IPS-NIHi11 (cell line): ENCODE measurements around the gene TNNT3.
A peak's percentile ranks its signal among the peaks of the same experiment; 100 is the strongest.

ENCODE experiments used
- DNase-seq: peaks from one replicate; pipeline ENCODE4 v3.0.0; 2012; ENCODE audit warnings: mixed read lengths, low spot score

Gene TNNT3

DNA sequence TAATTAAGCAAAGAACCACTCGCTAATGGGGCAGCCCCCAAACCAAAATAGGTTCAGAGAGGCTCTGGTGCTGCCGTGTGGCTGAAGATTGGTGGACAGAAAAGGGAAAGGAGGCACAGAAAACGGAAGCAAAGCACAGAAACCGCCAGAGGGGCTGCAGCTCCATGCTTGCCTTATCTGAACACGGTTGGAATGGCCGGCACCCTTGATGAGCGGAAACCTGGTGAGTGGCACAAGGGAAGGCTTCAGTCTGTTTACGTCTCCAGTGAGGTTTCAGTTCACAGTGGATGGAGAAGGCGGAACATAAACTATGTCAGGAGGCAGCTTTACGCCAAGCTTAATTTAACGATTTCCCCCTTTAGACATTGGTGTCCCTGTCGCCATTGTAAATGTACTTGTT is 22.6 kb upstream of the TNNT3 start:
- no peak for DNase-seq

DNA sequence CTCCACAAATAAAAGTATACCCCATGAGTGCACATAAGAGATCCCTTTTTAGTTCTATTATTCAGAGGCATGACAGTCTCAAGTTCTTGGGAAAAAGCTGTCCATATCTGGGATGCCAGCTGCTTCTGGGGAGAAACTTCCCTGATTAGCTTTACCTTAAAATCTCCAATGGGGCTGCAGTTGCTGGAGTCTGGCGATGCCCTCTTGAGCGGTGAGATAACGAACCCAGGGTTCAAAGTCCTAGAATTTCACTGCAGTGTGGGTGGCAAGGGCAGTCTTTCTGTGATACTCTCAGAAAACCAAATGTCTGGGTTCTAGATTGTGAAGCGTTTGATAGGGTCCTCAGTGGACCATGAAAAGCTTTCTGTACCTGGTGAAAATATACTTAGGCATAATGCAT is 20.4 kb upstream of the TNNT3 start:
- no peak for DNase-seq

DNA sequence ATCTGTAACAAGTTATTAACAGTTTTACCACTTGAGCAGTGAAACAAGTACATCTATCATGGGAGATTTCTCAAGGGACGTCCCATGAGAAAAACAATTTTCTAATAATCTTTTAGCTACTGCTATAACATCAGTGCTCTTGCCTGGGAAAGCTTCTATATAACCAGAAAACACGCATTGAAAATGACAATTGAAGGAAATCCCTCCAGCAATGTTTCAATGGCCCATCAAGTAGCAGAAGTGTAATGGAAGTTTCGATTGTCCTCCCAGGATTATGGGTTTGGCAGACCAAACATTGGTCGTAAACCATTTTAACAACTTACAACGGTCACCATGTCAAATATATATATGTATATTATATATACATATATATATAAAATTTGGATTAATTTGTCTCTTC is 19.8 kb upstream of the TNNT3 start:
- no peak for DNase-seq

DNA sequence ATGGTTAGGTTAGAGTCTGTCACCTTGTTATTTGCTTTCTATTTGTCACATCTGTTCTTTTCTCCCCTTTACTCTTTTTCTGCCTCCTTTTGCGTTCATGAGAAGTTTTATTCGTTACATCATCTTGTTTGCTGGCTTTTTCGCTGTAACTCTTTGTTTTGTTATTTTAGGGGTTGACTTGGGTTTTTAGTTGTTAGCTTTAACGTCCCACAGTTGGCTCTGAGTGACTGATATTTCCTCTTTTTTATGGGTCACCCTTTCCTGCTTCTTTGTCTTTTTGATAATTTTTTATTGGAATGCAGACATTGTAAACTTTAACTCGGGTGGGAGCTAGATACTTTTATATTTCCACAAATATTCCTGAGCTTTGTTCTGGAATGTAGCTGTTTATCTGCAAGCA is 13.3 kb upstream of the TNNT3 start:
- DNase-seq, result no peak

DNA sequence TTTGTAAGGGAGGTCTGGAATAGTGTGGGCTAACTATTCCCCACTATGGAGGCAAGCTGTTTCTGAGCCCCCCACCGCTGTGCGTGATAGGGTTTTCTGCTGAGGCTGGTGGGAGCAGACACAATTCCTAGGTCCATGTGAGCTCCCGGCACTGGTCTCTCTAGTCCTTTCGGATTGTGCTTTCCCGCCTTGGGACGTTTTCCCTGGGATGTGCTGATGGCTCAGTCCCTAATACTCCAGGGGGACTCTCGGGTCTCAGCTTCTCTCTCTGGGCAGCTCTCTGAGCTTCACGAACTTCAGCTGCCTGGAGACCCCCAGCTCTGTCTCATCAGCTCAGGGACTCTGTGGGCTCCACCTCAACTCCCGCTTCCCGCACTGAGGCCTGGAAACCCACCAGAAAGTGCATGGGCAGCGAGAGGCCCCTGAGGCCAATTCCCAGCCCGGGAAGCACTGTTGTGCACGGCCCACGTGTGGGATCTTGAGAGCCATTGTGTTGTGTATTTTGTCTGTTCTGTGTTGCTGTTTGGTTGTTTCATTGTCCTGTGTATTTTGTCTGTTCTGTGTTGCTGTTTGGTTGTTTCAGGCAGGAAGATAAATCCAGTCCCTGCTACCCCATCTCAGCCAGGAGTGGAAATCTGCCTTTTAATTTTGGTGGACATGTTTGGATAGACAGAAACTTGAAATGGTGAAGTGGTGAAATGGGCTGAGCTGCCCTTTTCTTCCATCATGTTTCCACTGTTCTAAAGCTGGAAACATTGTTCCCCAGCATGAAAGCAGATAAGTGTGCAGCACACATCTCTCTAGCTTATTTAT is 12.7 kb upstream of the TNNT3 start:
- DNase-seq, result peak; percentile 14

DNA sequence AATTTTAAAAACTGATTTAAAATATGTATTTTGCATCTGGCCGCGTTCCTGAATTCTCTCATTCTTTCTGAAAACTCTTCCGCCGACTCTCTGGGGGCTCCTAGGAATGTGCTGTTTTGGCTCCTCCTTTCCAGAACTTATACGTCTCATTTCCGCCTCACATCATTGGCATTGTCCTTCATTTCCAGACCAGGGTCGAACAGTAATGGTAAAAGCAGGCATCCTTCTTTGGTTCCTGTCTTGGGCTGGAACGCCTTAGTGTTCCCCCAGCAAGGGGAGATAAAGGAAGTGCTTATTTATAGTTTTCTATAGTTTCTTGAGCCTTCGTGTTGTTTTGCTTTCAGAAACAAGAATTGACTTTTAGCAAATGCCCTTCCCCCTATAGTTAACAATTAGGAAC is 10.9 kb upstream of the TNNT3 start:
- peak; percentile 13 for DNase-seq

DNA sequence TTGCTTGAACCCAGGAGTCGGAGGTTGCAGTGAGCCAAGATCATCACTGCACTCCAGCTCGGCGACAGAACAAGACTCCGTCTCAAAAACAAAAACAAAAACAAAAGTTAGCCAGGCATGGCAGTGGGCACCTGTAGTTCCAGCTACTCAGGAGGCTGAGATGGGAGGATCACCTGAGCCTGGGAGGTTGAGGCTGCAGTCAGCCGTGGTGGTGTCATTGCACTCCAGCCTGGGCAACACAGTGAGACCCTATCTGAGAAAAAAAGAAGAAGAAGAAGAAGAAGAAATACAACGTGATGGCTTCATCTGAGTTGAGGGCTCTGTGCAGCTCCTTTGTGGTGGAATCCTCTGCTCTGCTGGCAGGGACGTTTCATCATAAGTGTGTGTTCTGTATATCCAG is 10.0 kb upstream of the TNNT3 start:
- DNase-seq, result no peak

DNA sequence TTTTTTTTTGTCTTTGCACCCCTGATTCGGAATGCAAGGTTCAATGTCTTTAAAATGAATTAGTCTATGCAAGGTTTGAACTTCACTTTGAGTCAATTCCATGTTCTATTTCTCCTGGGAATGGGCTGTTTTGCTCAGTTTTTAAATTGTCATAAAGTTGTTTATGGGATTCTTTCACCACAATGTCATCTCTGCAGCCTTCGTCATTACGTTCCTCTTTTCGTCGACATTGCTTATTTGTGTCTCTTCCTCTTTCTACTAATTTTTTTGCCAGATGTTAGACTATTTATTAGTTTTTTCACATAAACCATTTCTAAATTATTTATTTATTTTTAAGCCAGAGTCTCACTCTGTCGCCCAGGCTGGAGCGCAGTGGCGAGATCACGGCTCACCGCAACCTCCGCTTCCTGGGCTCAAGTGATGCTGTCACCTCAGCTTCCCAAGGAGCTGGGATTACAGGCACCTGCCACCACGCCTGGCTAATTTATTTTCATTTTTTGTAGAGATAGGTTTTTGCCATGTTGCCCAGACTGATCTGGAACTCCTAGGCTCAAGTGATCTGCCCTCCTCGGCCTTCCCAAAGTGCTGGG is 7.1 kb upstream of the TNNT3 start:
- DNase-seq, result no peak

DNA sequence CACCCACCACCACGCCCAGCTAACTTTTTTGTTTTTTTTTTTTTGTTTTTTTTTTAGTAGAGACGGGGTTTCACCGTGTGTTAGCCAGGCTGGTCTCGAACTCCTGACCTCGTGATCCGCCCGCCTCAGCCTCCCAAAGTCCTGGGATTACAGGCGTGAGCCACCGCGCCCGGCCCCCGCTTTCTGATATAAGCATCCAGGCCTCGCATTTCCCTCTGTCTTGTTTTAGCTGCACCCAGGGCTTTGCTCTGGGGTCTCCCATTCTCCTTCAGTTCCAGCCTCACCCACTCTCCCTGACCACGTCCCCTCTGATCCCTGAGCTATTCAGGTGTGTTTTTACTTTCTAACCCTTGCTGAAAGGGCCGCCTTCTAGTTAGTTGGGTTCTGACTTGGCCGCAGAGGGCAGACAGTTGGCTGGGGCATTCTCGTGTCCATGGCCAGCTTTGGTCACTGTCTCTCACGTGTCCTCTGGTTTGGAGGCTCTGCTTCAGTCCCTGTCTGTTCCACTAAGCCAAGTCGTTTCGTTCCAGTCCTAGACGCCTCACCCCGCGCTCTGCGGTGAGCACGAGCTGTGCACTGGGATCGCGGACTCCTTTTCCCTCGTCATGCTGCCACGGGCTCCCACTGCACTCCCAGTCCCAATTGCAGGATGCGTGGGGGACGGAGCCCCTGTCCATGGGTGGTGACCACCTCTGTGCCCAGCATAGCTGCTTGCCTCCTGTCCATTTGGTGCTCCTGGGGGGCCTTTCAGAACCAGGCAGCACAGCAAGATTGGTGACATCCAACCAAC is 6.0 kb upstream of the TNNT3 start:
- no peak for DNase-seq

DNA sequence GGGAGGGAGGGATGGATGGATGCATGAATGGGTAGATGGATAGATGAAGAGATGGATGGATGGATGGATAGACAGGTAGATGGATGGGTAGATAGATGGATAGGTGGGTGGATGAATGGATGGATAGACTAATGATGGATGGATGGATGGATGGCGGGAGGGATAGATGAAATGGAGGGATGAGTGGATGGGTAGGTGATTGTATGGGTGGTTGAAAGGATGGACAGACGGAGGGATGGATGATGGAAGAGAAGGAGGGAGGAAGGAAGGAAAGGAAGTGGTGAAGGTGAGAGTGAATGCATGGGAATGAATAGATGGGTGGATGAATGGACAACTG is 3.7 kb upstream of the TNNT3 start:
- DNase-seq, result no peak

DNA sequence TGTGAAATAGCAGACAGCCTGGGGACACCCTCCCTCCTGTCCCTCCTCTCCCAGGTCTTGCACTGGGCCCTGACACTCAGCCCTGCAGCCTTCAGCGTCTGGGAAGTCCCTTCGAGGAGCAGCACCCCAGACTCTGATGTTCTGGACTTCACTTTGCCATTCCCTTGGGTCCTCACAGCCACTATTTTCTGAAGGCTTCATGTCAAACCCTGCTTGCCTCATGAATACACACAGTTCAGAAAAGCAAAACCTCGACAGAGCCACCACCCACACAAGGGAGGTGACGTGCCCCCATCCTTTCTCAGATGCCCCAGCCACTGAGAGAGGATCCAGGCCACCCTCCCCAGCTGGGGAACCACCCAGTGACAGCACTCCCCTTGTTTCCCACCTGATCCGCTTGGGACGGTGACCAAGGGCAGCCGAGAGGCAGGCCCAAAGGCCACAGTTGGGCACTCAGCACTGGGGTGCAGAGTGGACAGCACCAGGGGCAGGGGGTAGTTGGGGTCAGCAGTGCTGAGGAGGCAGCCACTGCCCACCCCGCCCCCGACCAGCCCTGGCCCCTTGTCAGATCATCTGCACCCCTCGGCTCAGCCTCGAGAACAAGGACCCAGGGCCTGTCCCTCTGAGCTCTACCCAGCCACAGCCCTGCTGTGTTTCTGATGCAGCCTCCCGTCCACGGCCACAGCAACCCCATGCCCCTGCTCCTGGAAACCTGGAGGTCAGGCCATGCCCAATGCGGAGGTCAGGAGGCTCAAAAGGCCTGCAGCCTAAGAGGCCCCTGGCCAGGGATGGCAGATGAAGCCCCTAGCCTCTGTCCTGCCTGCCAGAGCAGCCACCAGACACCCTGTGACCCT is 3.1 kb upstream of the TNNT3 start:
- DNase-seq, result no peak

DNA sequence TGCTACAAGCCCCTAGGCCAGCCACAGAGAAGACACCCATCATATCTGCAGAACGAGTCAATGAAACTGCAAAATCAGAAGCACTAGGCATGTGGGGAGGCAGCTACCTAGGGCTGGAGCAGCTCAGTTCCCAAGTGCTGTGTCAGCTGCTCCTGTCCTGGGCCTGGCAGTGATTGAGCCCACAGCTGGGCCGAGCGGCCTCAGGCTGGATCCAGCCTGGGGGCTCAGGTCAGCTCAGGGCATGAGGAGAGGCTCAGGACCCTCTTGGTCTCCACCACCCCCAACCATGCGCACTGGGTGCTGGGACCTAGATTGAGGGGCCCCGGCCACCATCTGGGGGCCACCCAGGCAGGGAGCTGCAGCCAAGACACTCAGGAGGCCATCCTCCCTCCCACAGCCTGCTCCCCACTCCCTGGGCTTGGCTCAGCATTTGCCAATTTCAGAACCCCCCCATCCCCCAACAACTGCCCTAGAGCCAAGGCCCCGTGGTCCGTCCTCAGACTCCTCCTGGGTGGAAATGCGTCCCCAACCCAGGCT is 2.4 kb upstream of the TNNT3 start:
- DNase-seq, result no peak

DNA sequence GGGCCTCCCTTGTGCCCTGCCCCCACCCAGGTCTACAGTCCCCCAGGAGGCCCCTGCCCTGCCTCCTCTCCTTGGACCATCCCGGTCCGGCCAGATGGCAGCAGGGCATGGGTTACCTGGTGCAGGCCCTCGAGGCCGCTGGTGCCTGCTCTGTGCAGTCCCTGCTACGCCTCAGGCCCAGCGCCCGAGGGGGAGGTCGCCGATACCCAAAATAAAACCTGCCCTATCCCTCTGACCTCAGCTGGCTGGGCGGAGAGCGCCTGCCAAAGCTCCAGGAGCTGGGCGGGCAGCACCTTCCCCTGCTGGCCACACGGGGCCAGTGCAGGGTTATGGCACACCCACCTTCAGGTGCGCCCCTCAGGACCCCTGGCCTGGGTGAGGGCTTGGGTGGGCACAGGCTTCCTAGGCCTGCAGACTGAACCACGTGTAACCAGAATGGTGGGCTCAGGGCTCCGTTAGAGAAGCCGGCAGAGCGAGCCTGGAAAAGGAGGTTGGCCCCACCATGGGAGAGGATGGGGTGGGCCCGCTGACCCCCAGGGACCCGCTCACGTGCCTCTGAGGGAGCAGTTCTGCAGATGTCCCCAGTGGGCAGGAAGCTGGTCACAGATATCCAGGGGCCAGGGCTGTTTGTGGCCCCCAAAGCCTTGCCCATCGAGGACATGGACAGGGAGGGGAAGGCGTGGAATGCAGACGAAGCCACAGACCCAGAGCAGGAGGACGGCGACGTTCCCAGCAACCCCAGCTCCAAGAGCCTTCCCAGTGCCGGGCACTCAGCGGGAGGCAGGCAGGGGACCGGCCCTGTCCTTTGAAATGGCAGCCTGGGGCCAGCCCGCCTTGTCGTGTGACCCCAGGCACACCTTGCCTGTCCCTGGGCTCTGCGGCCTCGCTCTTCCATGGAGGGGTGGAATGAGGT is 1.7 kb upstream of the TNNT3 start:
- peak; percentile 89 for DNase-seq

DNA sequence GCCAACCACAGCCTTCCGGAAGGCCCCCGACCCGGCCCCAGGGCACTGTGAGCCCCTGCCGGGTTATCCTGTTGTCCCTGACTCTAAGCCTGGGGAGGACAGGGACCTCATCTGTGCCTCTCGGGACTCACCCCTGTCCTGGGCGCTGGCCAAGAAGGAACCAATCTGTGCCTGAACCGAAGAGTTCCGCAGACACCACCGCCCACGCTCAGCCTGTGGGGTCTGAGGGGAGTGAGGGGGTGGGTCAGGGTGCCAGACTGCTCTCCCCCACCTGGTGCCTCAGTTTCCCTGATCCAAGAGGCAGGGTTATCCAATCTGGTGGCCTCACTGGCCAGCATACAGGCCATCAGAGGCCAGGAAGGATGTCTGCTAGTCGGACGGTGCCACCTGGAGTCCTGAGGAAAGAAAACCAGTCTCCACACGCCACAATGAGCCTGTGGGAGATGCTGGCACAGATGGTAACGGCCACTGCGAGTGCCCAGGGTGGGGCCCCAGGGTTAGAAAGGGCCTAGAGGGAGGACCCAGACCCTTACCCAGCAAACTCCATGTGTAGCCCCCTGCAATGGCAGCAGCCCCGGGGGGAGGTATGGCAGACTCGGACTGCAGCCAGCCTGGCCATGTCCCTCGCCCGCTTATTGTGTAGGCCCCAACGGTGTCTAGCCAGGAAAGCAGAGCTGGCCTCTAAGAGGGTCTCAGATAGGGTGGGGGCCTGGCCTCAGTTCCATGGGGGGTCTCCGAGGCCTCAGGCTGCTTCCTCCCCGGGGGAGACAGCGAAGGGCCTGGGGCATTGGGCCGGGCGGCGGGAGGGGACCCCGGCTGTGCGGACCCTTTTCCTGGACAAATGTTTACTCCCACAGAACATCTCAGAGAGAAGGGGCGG is 827 bp upstream of the TNNT3 start:
- DNase-seq, result peak; percentile 28

DNA sequence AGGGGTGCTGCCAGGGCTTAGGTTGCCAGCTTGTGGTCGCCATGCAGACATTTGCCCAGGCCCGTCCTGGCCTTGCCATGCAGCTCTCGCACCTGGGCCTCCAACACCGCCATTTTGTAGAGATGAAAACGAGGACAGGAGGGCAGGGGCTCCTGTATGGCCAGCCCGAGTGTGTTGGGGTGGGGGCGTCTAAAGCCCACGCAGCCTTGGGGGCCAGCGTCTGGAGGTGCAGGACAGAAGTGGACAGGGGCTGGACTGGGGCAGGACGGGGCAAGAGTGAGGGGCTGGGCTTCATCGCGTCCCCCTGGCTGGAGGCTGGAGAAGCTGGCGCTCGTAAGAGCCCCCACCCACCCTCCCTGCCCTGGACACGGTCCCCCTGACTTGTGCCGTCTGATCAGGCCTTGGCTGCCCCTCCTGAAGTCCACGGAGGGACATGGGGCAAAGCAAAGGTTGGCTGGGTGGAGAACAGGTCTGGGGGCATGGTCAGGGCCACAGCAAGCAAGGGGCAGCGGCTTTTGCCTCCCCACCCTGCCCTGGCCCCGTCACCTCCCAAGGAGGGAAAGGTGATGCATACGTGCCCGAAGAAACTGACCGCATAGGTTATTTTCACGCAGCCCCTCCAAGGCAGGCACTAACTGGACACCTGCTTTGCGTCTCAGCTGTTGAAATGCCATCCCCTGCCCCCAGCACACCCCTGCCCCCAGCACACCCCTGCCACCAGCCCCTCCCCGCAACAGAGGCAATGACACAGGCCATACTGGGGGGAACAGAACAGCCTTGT is 815 bp downstream of the TNNT3 start:
- no peak for DNase-seq

DNA sequence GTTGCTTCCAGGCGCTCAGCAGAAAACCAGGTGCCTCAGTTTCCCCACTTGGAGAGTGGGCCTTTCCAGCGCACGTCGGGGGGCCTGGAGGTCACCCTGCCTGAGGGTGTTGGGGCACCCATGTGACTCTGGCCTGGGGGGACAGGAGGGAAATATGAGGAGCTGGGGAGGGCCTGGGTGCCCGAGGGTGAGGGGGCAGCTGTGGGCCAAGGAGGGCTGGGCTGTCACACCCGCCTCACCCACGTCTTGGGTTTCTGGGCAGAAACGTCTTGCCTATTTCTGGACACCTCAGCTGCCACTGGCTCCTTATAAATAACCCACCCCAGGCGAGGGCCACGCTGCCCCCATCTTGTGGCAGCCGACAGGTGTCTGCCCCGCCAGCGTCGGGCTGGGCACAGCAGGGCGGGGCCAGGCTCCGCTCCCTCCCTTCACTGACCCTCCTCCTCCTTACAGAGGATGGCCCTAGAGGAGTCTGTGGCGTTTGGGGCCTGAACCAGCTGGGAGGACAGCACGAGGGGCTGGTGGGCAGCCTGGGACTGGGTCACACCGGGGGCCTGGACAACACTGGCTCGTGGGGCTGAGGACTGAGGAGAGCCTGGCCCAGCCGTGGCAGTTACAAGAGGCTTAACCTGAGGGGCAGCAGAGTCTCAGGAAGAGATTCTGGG is 1.5 kb downstream of the TNNT3 start:
- peak; percentile 60 for DNase-seq

DNA sequence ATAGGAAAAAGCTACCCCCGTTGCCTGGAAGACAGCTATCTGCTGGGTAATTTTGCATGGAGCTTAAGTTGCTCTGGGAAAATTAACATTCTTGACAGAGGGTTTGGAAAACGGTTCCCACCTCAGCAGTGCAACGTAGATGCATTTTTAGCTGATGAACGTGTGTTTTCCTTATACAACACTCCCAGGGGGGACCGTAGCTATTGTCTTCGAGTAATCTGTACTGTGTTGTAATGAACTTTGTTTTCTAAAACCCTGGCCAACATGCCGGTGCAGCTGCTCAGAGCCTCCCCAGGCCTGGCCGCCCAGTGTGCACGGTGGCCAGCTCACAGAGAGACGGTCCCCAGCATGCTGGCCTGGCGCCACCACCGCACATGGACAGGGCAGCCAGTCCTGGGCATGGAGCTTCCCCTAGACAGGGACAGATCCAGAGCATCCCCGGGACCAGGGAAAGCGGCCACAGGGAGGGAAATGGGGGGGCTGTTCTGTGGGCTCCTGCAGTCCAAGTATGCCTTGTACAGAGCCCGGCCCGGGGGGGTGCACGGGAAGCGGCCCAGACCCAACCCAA is 2.2 kb downstream of the TNNT3 start:
- DNase-seq, result peak; percentile 7

DNA sequence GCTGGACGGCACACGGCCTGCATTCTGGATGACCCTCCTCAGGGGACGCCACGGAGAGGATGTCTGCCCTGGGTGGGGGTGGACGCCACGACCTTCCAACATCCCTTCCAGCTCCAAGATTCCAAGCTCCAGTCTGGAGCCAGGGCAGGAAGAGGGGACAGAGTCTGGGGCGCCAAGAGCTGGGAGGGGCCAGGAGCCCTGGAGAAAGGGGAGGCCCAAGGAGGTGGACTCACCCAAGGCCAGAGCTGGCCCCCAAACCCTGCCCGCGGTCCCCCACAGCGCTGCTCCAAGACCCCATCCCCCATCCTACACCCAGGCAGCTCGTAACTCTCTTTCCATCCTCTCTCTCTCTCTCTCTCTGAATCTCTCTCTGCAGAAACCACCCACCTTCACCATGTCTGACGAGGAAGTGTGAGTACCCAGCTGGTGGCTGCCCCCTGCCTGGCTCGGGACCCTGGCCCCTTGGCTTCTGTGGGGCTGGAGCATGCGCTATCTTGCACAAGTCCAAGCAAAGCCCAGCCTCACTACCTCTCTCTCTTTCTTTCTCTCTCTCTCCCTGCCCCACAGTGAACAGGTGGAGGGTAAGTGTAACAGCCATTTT is 3.1 kb downstream of the TNNT3 start:
- DNase-seq, result no peak
